ENCODE data around the gene BTBD10. TPM values are rescaled to one million over a fixed set of nuclear protein-coding genes. Genes with fewer than 3 reads are reported as not detected.
A peak's percentile ranks its signal among the peaks of the same experiment; 100 is the strongest.

The BTBD10 gene
- total and polyA plus RNA-seq, 2 of the 13 experiments (the other 11 are each of a cell fraction or from before 2014, with no cell fraction given) = 9.8 to 26.6 TPM

GRCh38 chr11:13462901-13463778, at the start of gene BTBD10 (continued):
- TF ChIP-seq HNF4A (CRISPR knock-in tag; IDR thresholded peaks at IDR 0.05) (peak; percentile 21; the same call in 1 of the 2 replicates), HNRNPK (IDR thresholded peaks at IDR 0.05; ENCODE audit: low read depth, low read length, poor library complexity, severe bottlenecking) (no peak), KLF11 (CRISPR knock-in tag; IDR thresholded peaks at IDR 0.05) (peak; percentile 61; the same call in 1 of the 2 replicates), AKAP8 (CRISPR knock-in tag; IDR thresholded peaks at IDR 0.05) (no peak), PRDM10 (CRISPR knock-in tag; IDR thresholded peaks at IDR 0.05; ENCODE audit: low read depth) (peak; percentile 36; the same call in 1 of the 2 replicates), ZNF784 (CRISPR knock-in tag; IDR thresholded peaks at IDR 0.05; ENCODE audit: borderline replicate concordance) (peak; percentile 49; the same call in 1 of the 2 replicates), ZSCAN25 (CRISPR knock-in tag; IDR thresholded peaks at IDR 0.05) (peak; percentile 50; the same call in 1 of the 2 replicates), SP5 (CRISPR knock-in tag; IDR thresholded peaks at IDR 0.05; ENCODE audit: borderline replicate concordance, low read depth) (peak; percentile 96), SMAD9 (CRISPR knock-in tag; IDR thresholded peaks at IDR 0.05) (0 out of 2 replicates have a peak, but pooled peaks have one; percentile 70), AFF4 (CRISPR knock-in tag; IDR thresholded peaks at IDR 0.05) (no peak), ERF (CRISPR knock-in tag; IDR thresholded peaks at IDR 0.05) (peak; percentile 92), ZBTB10 (CRISPR knock-in tag; IDR thresholded peaks at IDR 0.05; ENCODE audit: borderline replicate concordance) (no peak), SIX4 (CRISPR knock-in tag; IDR thresholded peaks at IDR 0.05) (0 out of 2 replicates have a peak, but pooled peaks have one; percentile 37), GABPA (IDR thresholded peaks at IDR 0.05; ENCODE audit: low read depth, low read length) (no peak), GABPA (CRISPR knock-in tag; IDR thresholded peaks at IDR 0.05; ENCODE audit: low read depth) (0 out of 2 replicates have a peak, but pooled peaks have one; percentile 26), KAT2B (IDR thresholded peaks at IDR 0.05; ENCODE audit: borderline replicate concordance, low read depth, low read length) (no peak), SP1 (IDR thresholded peaks at IDR 0.05) (peak; percentile 91), SP1 (CRISPR knock-in tag; IDR thresholded peaks at IDR 0.05) (peak; percentile 76; the same call in 1 of the 2 replicates)

Data from HepG2 (cell line).